GM21381 (cell line): Measurements from ENCODE around the gene UGDH.
"Not testable (repeated sequence)": the region's sequence is repeated elsewhere in the genome, so short reads cannot be mapped to it uniquely, and the experiment has no call there.

Experiments used
- ATAC-seq: cut with Tn5 transposase; IDR thresholded peaks from one replicate; pipeline ENCODE4 v1.9.1; 2021; ENCODE audit warnings: mild to moderate bottlenecking, moderate library complexity; ENCODE audit not compliant: unreplicated experiment

Gene UGDH

DNA sequence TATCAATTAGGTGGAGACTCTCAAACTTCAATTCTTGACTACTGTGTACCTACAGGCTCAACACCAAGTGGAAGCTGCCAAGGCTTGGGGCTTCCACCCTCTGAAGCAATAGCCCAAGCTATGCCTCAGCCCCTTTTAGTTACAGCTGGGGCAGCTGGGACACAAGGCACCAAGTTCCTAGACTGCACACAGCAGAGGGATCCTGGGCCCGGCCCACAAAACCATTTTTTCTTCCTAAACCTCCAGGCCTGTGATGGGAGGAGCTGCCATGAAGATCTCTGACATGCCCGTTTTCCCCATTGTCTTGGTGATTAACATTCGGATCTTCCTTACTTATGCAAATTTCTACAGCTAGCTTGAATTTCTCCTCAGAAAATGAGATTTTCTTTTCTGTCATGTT lies 3.4 kb upstream of the UGDH start:
- ATAC-seq = no peak

- ATAC-seq = no peak
These were observed 2.3 kb upstream of the UGDH start for GRCh38 chr4:39529534-39529933.

GRCh38 chr4:39528061-39528465 lies 824 bp upstream of the UGDH start:
- no peak for ATAC-seq

DNA sequence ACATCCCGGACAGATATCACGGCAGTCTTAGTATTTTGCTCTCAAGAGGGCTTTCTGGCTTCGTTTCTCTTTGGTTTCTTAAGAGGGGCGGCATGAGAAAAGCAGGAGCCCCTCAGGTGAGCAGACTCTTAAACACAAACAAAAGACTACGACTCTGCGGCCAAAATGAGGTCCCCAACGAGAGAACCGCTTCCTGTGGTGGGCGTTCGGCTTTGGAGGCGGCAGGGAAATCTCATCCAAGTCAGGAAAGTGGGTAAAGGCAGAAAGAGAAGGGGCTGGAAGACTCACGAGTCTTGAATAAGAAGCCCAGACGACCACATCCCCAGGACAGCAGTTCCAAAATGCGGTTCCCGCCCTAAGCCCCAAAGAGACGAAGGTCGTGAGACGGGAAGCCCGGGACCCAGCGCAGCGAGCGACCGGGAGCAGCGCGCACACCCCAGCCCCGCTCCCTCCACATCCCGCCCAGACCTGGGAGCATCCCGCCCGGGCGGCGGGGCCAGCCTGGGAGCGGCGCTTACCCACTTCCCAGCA lies 409 bp downstream of the UGDH start:
- ATAC-seq = peak; percentile 3

- no peak for ATAC-seq
These were observed 1.2 kb downstream of the UGDH start for GRCh38 chr4:39525822-39526690.

DNA sequence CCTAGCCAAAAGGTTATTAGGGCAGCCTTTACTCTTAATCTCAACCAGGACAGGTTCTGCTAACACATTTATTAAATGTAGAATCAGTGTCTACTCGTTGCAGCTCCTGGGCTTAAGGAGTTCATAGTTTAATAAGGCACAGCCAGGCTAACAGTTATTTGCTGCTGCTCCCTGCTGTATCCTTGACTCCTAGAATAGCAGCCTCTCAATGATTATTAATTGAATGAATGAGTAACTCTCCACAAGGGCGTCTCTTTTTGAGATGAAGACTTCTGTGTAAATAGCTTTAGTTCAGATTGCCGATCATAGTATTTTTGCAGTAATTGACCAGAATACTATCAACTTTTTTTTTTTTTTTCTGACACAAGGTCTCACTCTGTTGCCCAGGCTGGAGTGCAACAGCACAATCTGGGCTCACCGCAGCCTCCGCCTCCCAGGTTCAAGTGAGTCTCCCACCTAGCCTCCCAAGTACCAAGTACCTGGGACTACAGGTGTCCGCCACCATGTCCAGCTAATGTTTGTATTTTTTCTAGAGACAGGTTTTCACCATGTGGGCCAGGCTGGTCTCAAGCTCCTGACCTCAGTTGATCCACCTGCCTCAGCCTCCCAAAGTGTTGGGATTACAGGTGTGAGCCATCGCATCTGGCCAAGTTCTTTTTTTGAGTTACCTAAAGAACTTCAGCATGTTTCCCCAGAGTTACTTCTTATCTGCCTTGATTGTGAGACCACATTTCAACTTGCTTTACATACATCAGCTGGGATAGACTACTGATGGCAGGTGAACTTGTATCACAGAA lies 2.9 kb downstream of the UGDH start:
- no peak for ATAC-seq

- ATAC-seq = no peak
These were observed 5.2 kb downstream of the UGDH start for GRCh38 chr4:39522068-39522467.

- no peak for ATAC-seq
These were observed 5.9 kb downstream of the UGDH start for GRCh38 chr4:39521253-39521919.

DNA sequence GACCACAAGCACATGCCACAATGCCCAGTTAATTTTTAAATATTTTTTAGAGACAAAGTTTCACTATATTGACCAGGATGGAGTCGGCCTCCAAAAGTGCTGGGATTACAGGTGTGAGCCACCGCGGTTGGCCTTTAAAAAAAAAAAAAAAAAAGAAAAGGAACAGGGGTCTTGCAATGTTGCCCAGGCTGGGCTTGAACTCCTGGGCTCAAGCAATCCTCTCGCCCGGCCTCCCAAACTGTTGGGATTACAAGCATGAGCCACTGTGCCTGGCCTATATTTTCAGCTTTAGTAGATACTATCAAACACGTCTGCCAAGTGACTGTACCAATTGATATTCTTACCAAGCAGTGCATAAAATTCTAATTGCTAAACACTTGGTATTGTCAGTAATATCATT lies 8.8 kb downstream of the UGDH start:
- no peak for ATAC-seq

DNA sequence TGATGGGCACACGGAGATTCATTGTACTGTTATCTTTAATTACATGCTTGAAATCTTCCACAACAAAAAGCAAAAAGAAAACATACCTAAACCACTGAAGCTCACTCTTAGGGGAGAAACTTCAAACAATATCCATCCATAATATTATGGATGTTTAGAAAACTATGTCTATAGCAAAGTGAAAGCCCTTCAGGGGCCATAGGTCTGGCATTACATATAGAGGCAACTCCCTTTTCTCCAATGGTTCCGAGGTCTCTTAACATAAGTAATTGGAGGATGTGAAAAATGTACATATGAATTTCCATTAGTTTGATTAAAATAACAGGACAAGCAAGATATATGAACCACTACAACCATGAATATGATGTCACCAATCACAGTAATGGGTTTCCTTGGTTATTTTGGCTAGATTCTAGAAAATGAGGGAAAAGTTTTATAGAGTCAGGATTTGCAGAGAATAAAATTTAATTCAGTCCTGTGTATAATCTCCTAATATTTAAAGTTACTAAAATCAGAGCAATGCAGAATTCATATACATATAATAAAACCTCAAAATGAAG lies 10.8 kb downstream of the UGDH start:
- no peak for ATAC-seq

DNA sequence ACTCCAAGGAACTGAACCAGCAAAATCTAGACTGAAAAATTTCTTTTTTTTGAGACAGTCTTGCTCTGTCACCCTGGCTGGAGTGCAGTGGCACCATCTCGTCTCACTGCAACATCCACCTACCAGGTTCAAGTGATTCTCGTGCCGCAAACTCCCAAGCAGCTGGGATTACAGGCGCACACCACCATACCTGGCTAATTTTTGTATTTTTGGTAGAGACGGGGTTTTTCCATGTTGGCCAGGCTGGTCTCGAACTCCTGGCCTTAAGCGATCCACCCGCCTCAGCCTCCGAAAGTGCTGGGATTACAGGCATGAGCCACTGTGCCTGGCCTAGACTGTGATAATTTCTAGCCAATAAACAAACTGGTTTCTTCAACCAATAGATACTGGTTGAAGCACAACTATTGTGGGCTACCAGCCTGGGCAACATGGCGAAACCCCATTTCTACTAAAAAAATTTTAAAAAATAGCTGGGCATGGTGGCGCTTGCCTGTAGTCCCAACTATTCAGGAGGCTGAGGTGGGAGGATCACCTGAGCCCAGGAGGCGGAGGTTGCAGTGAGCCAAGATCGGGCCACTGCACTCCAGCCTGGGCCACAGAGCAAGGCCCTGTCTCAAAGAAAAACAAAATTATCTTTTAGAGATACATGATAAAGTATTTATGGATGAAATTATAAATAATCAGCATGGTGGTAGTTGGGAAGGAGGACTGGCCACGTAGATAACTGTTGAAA lies 11.4 kb downstream of the UGDH start:
- ATAC-seq = not testable (repeated sequence)

DNA sequence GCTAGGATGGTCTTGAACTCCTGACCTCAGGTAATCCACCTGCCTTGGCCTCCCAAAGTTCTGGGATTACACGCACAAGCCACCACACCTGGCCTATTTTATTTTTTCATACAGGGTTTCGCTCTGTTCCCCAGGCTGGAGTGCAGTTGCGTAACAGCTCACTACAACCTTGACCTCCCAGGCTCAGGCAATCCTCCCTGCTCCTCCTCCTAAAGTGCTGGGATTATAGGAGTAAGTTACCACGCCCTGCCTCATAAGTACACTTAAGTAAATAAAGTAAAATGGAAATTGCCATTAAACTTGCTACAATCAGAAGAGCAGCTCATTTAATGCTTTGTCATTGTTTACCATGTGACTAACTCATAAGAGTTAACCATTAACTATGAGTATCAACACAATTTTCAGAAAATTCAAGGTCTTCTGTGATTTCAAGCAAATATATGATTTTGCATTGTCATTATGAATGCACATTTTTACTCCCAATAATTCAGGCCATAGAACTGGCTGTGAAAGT lies 12.3 kb downstream of the UGDH start:
- ATAC-seq = no peak

DNA sequence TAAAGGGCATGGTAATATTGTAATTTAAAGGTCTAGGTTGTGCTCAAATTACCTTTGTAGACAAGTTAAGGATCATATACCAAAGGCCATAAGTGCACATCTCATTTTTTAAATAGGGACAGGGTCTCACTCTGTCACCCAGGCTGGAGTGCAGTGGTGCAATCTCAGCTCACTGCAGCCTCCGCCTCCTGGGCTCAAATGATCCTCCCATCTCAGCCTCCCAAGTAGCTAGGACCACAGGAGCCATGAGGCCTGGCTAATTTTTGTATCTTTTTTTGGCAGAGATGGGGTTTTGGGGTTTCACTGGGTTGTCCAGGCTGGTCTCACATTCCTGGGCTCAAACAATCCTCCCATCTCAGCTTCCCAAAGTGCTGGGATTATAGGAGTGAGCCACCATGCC lies 13.0 kb downstream of the UGDH start:
- not testable (repeated sequence) for ATAC-seq

DNA sequence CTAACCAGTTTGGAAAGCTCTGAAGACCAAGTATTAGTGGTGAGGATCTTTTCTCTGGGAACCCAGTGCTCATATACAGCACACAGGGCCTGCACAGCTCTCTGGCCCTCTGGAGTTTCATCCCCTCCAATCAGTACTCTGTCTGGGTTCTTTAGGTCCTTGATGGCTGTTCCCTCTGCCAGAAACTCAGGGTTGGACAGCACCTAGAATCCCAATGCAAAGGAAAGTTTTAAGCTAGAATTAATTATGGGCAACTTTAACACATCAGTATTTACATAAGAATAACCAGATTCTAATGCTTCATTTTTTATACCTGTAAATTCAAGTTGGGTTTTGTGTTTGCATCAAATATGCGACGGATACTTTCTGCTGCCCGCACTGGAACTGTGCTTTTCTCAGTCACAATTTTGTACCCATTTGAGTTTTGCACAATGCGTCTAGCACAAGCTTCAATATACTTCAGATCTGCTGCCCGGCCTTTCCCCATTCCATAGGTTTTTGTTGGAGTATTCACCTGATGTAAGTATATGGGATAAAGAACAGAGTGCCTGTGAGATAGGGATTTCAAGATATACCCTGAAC lies 16.8 kb downstream of the UGDH start:
- ATAC-seq = no peak

DNA sequence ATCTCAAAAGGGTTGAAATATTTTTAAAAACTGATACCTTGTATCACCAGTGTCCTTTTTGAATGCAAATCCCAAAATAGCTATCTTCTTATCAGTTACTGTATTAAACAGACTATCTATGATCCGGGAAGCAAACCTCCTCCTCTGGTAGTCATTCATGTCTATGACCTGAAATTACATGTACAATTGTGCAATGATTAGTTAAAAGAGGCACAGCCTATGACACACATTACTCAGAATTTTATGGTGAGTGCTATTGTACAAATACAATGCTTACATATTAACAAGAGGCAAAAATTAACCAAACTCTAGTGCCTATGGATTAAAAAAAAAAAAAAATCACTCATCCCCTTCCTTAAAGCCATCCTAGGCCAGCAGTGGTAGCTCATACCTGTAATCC lies 21.7 kb downstream of the UGDH start:
- no peak for ATAC-seq

- ATAC-seq = no peak
These were observed 22.7 kb downstream of the UGDH start for GRCh38 chr4:39504538-39504937.

DNA sequence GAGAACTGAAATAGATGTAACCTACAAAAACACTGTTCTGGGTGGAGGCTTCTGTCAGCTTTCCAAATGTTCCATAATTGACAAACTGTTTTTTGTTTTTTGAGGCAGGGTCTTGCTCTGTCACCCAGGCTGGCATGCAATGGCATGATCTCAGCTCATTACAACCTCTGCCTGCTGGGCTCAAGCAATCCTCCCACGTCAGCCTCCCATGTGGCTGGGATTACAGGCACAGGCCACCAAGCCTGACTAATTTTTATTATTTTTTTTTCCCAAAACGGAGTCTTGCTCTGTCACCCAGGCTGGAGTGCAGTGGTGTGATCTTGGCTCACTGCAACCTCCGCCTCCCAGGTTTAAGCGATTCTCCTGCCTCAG lies 24.6 kb downstream of the UGDH start:
- ATAC-seq = not testable (repeated sequence)

GRCh38 chr4:39502019-39502663 lies 25.1 kb downstream of the UGDH start:
- no peak for ATAC-seq

GRCh38 chr4:39498727-39499020 lies 28.6 kb downstream of the UGDH start:
- ATAC-seq = no peak
